HL-60 (cell line): ENCODE results near the gene CARD9.

Experiments
- DNase-seq, 2 experiments: peaks; one replicate each; pipeline ENCODE4 v3.0.0-alpha.2; 2010 to 2020; ENCODE audit warnings: low read depth in 1 of 2, low spot score in 1 of 2
- H3K27ac ChIP-seq: fragments of 250-450 bp; sonication (Bioruptor Pico); replicated peaks from 2 replicates; pipeline ENCODE4 v1.5.1; 2020; ENCODE audit warnings: mild to moderate bottlenecking, moderate library complexity
- H3K27me3 ChIP-seq: fragments of 250-450 bp; sonication (Bioruptor Pico); 2 replicates; pipeline ENCODE4 v1.5.1; 2021; ENCODE audit warnings: mild to moderate bottlenecking, moderate library complexity; ENCODE audit not compliant: insufficient read depth, poor library complexity, severe bottlenecking
- H3K4me3 ChIP-seq: replicated peaks from 2 replicates; pipeline ENCODE4 v1.5.1; 2011; ENCODE audit warnings: mild to moderate bottlenecking, control low read depth, low read length; ENCODE audit not compliant: insufficient read depth
- CTCF ChIP-seq: IDR thresholded peaks from one replicate; pipeline ENCODE4 v1.5.1; 2011; ENCODE audit warnings: low read length, control low read depth, inconsistent platforms; ENCODE audit not compliant: insufficient read depth
- GABPA ChIP-seq: IDR thresholded peaks from 2 replicates; pipeline ENCODE4 v1.6.1; 2012; ENCODE audit warnings: low read depth
- POLR2AphosphoS5 ChIP-seq: IDR thresholded peaks from 2 replicates; pipeline ENCODE4 v1.6.1; 2012; ENCODE audit warnings: low read depth
- REST ChIP-seq: IDR thresholded peaks from 2 replicates; pipeline ENCODE4 v1.6.1; 2012; ENCODE audit warnings: low read depth; ENCODE audit not compliant: insufficient replicate concordance
- SPI1 ChIP-seq: IDR thresholded peaks from 2 replicates; pipeline ENCODE4 v1.6.1; 2012; ENCODE audit warnings: low read depth, mild to moderate bottlenecking, borderline replicate concordance

Gene CARD9

GRCh38 chr9:136333486-136333885 is 40.0 kb downstream of the CARD9 start:
- Histone ChIP-seq H3K27ac (no peak overlapping the region), H3K4me3 (no peak overlapping the region), H3K27me3 (peaks cover under 1% of the 10 kb centered on the region)
- DNase-seq: no peak
- TF ChIP-seq POLR2AphosphoS5: no peak
- no peak for TF ChIP-seq CTCF
- TF ChIP-seq REST: no peak
- no peak for TF ChIP-seq GABPA
- TF ChIP-seq SPI1: no peak

GRCh38 chr9:136333045-136333444 is 40.4 kb downstream of the CARD9 start:
- no peak for DNase-seq
- Histone ChIP-seq H3K27ac (no peak overlapping the region), H3K4me3 (no peak overlapping the region), H3K27me3 (peaks cover 5% of the 10 kb centered on the region)
- TF ChIP-seq CTCF (no peak), SPI1 (no peak), GABPA (no peak), POLR2AphosphoS5 (no peak)

GRCh38 chr9:136332482-136332983 is 40.9 kb downstream of the CARD9 start:
- Histone ChIP-seq H3K27me3 (peaks cover 5% of the 10 kb centered on the region), H3K27ac (no peak overlapping the region), H3K4me3 (no peak overlapping the region)
- DNase-seq: no peak
- no peak for TF ChIP-seq REST
- no peak for TF ChIP-seq GABPA
- TF ChIP-seq POLR2AphosphoS5: no peak
- no peak for TF ChIP-seq CTCF
- no peak for TF ChIP-seq SPI1
